Stimulated activated CD4-positive, alpha-beta T cell treated with anti-CD3 and anti-CD28 coated beads, TNF-alpha, amount 100 ng/mL, for 48 hours (primary cell): ENCODE measurements around the gene TBC1D5.
"Not testable (repeated sequence)": the region's sequence is repeated elsewhere in the genome, so short reads cannot be mapped to it uniquely, and the experiment has no call there.

Source experiments
- DNase-seq, 3 donors: peaks; one replicate each; pipeline ENCODE4 v3.0.0-alpha.2; 2020; ENCODE audit warnings: low read depth in 3 of 3

The TBC1D5 gene

DNA sequence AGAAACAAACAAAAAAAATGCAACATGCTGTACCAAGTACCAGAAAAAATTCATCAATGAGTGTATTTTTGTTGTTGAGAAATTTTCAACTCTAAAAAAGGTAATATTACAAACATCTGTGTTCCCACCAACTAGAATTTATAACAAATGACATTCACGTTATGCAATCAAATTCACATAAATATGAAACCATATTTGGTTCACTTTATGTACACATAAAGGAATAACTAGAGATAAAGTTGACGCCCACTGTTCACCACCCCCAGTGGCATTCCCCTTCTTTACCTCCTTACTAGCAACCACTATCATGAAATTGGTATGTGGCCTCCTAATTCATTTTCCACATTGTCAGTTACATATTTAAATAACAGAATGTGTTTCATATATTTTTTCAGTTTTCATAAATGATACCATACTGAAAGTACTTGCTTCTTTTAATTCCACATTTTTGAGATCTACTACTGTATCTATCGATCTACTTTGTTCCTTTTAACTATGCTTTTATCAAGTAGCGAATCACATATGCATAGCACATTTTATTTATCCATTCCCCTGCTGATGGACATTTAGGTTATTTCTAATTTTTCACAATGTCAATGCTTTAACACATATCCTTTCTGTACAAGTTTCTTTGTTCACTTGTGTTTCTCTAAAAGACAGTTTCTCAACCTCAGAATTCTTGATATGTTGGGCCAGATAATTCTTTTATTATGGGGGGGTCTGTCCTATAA, 34.5 kb downstream of the TBC1D5 start:
- no peak for DNase-seq

GRCh38 chr3:17705991-17706390, 36.4 kb downstream of the TBC1D5 start:
- not testable (repeated sequence) for DNase-seq

GRCh38 chr3:17699815-17700214, 42.6 kb downstream of the TBC1D5 start:
- DNase-seq: not testable (repeated sequence)

- not testable (repeated sequence) for DNase-seq
These were observed 46.8 kb downstream of the TBC1D5 start for GRCh38 chr3:17695665-17696064.

DNA sequence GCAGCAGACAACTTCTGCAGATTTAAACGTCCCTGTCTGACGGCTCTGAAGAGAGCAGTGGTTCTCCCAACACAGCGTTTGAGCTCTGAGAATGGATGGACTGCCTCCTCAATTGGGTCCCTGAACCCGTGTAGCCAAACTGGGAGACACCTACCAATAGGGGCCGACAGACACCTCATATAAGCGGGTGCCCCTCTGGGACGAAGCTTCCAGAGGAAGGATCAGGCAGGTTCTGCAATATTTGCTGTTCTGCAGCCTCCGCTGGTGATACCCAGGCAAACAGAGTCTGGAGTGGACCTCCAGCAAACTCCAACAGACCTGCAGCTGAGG, 48.8 kb downstream of the TBC1D5 start:
- DNase-seq: not testable (repeated sequence)

DNA sequence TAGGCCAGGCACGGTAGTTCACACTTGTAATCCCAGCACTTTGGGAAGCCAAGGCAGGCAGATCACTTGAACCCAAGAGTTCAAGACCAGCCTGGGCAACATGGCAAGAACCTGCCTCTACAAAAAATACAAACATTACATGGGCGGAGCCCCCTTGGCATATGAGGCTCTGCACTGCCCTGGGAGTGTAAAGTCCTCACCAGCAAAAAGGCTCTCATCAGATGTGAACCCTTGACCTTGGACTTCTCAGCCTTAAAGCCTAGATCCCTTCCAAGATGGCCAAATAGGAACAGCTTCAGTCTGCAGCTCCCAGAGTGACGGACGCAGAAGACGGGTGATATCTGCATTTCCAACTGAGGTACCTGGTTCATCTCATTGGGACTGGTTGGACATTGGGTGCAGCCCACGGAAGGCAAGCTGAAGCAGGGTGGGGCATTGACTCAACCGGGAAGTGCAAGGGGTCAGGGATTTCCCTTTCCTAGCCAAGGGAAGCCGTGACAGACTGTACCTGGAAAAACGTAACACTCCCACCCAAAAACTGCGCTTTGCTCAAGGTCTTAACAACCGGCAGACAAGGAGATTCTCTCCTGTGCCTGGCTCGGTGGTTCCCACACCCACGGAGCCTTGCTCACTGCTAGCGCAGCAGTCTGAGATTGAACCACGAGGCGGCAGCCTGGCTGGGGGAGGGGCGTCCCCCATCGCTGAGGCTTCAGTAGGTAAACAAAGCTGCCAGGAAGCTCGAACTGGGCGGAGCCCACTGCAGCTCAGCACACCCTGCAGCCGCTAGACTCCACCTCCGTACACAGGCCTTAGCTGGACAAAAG, 49.4 kb downstream of the TBC1D5 start:
- peak; percentile 9 to 19 (median 18) for DNase-seq

GRCh38 chr3:17687566-17687965, 54.9 kb downstream of the TBC1D5 start:
- DNase-seq: no peak

DNA sequence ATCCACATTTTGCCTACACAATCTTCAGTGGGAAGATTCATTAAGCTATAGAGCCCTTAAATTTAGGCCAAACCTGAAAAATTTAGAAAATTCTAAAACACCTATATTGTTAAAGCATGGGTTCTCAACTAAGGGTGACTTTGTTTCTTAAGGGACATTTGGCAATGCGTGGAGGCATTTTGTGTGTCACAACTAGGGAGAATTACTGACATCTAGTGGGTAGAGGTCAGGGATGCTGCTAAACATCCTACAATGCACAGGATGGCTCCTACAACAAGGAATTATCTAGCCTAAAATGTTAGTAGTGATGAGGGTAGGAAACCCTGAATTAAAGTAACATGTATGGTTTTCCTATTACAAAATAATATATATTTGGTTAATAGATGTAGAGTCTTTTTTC, 55.8 kb downstream of the TBC1D5 start:
- no peak for DNase-seq

DNA sequence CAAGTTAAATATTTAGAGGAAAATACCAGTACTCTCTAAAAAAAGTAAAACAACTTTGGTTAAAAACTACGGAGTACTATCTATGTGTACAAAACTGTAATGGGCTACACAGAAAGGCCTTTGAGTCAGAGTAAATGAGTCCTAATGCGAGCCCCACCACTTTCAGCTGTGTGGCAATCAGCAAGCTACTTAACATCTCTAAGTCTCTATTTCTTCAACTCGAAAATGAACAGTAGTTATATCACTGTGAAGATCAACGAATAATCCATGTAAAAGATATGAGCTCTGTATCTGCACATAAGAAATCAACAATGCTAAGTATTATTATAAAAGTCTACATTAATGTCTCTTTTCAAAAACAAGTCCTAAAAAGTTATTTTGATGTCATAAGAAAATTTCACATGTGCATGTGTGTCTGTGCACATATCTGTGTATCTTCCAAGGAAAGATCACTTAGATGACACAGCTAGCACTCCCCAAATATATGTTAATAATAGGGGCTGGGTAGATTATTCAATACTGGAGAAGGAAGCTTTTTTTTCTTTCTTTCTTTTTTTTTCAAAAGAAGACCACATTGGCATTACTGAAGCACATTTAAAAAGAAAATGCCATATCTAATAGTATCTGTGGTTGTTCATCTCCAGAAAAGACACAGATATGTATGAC, 58.8 kb downstream of the TBC1D5 start:
- DNase-seq: no peak

GRCh38 chr3:17680530-17680929, 61.9 kb downstream of the TBC1D5 start:
- no peak for DNase-seq

DNA sequence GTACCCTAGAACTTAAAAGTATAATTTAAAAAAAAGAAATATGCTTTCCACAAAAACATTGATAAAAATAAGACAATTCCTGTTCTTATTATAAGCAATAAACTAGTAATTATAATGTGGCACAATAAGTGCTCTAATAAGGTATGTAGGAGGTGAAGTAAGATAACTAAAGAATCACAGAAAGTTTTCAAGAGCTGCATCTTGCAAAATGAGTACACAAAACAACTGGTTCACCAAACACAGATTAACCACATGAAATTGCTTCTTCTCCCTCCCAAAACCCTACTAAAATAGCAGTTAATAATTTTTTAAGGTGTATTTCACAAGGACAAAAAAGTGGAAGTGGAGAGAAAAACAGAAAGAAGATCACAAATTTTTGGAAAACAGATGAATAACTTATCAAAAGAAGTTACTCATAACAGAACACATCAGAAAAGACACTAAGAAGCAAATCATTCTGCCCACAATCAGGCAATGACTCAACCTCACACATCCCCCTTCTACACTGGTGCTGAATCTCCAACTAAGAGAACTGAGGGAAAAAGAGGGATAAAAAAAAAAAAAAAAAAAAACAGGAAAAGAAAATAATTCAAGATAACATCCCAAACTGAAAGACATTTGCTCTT, 64.2 kb downstream of the TBC1D5 start:
- no peak for DNase-seq

- no peak for DNase-seq
These were observed 68.2 kb downstream of the TBC1D5 start for GRCh38 chr3:17674082-17674686.

DNA sequence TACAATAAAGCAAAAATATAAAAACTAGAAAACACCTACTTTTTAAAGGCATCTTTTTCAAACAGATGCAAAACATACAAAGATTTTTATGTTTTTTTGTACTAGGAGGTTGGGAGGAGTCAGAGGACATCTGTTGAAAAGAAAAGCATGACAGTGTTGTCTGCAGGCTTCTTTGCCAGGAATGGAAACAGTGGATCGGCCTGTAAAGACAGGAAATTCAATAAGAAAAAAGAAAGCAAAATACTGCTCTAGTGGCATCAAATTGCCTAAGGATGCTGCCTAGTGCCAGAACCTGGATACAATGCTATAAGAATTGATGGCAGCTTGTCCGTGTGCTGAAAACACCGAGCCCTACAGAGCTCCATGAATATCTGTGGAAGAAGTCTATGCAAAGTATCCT, 69.9 kb downstream of the TBC1D5 start:
- no peak for DNase-seq

GRCh38 chr3:17670749-17671148, 71.7 kb downstream of the TBC1D5 start:
- no peak for DNase-seq

GRCh38 chr3:17664923-17665322, 77.5 kb downstream of the TBC1D5 start:
- no peak for DNase-seq

- no peak for DNase-seq
These were observed 86.2 kb downstream of the TBC1D5 start for GRCh38 chr3:17656264-17656663.

DNA sequence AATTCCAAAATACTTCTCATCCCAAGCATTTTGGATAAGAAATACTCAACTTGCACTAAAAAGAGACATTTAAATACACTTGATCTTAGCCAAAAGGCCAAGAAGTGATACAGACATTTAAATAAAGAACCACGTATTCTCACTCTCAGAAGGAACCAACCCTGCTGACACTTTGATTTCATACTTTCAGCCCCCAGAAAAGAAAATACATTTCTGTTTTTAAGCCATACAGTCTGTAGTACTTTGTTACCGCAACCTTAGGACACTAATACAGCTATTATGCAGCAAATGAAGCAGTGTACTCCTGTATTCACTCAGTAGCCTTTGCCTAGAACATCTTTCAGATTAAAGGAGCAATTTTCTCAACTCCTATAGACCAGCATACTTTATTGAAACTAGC, 86.7 kb downstream of the TBC1D5 start:
- no peak for DNase-seq

- DNase-seq: not testable (repeated sequence)
These were observed 92.7 kb downstream of the TBC1D5 start for GRCh38 chr3:17649748-17650147.

- DNase-seq: not testable (repeated sequence)
These were observed 93.6 kb downstream of the TBC1D5 start for GRCh38 chr3:17648630-17649355.

GRCh38 chr3:17645074-17645698, 97.2 kb downstream of the TBC1D5 start:
- DNase-seq: no peak

DNA sequence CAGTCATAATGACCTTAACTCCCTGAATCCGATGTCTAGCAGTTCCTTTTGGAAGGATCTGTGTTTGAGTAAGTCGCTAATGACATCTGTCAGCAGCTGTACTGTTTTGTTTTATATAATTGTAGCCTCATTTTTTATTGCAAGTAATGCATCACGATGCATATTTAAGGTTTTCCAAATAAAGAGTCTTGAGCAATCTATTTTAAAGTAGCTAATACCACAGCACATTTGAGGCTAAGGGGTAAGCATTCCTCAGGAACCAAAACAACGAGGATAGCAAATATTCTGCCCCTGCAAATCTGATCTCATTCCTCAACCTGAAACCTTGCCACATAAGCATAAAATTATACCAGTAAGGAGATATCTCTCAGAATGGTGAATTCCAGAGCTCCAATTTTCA, 98.7 kb downstream of the TBC1D5 start:
- DNase-seq: no peak
